Tibial nerve (tissue), 4 donors: Measurements from ENCODE around the gene COL19A1. TPM values are rescaled to one million over a fixed set of nuclear protein-coding genes. Genes with fewer than 3 reads are reported as not detected.
"Not testable (repeated sequence)": the region's sequence is repeated elsewhere in the genome, so short reads cannot be mapped to it uniquely, and the experiment has no call there.

Source experiments
- DNase-seq, 2 donors: peaks; one replicate each; pipeline ENCODE4 v3.0.0-alpha.2; 2019; ENCODE audit warnings: low spot score in 2 of 2
- H3K27ac ChIP-seq, 4 donors: fragments of 200-600 bp; sonication (generic) in 3 of 4; one replicate each; pipeline ENCODE4 v1.5.1; 2017 to 2019; ENCODE audit warnings: mild to moderate bottlenecking in 1 of 4
- H3K27me3 ChIP-seq, 2 donors: fragments of 200-600 bp; sonication (generic) in 1 of 2; one replicate each; pipeline versions ENCODE4 v1.5.1 to v1.6.0; 2017 to 2019
- H3K36me3 ChIP-seq, 3 donors: fragments of 200-600 bp; sonication (generic); one replicate each; pipeline ENCODE4 v1.5.1; 2018 to 2019
- H3K4me1 ChIP-seq, 4 donors: fragments of 200-600 bp; sonication (generic) in 3 of 4; one replicate each; pipeline ENCODE4 v1.5.1; 2017 to 2019
- H3K4me3 ChIP-seq, 4 donors: fragments of 200-600 bp; sonication (generic) in 3 of 4; one replicate each; pipeline ENCODE4 v1.5.1; 2017 to 2019; ENCODE audit warnings: mild to moderate bottlenecking in 1 of 4, moderate library complexity in 1 of 4
- H3K9me3 ChIP-seq, 4 donors: fragments of 200-600 bp; sonication (generic) in 3 of 4; one replicate each; pipeline ENCODE4 v1.5.1; 2017 to 2019
- EP300 ChIP-seq, 2 donors: sonication (generic); formaldehyde crosslinking; IDR thresholded peaks; one replicate each; pipeline ENCODE4 v1.6.1; 2017; ENCODE audit warnings: antibody characterized with exemption in 2 of 2, mild to moderate bottlenecking in 1 of 2
- POLR2A ChIP-seq, 2 donors: fragments of 450-650 bp; IDR thresholded peaks; one replicate each; pipeline ENCODE4 v1.6.1; 2017; ENCODE audit warnings: antibody characterized with exemption in 2 of 2, mild to moderate bottlenecking in 2 of 2, moderate library complexity in 2 of 2
- WGBS, 2 donors: methylation state at CpG; one replicate each; pipeline ENCODE4 v1.1.5; 2018; 5-methylcytosine and 5-hydroxymethylcytosine counted together
- total RNA-seq, 4 donors: library from RNA; depleted of rRNA; stranded (reverse); fragments of >200 nt; gene quantifications; one replicate each; pipeline ENCODE4 v1.1.0, GENCODE V29; 2016
- TF ChIP-seq, protein P1 (sequence below), 5 experiments: fragments of 200-600 bp in 3 of 5; fragments of 450-650 bp in 2 of 5; sonication (generic) in 3 of 5; IDR thresholded peaks; one replicate each; pipeline ENCODE4 v1.5.1; 2016 to 2019; ENCODE audit warnings: antibody characterized with exemption in 5 of 5, mild to moderate bottlenecking in 3 of 5, moderate library complexity in 2 of 5

COL19A1 gene
- total RNA-seq, 4 donors from 2014 or later: under 0.01 to 0.42 TPM; not detected in 2

DNA sequence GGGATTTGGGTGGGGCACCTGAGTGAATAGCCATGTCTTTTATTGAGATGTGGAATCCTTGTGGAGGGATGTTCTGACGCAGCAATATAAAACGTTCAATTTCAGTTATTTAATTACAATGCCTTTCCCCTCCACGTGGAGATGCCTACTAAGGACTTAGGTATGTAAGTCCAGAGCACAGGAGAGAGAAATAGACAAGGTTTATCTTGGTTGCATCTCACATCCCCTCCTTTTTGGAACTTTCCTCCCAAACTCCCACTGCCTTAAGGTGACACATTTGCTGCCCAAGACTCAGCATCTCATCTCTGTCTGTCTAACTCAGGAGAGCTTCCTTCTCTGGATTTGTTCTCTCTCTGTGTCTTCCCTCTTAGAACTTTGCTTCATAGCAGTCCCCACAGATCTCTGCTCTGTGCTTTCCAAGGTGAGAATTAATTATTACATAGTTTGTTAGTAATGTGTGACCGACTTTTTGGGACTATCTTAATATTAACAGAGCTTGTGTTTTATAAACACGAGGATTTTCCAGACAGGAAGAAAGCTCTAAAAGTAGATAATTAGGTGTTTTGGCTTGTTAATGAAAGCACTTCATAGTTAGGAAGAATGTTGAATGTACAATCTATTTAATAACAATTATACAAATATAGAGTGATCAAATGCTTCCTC, 52.6 kb downstream of the COL19A1 start:
- Histone ChIP-seq H3K9me3 (peaks cover 0 to 11% (median 0%) of the 10 kb centered on the region in 4 donors), H3K27ac (no peak overlapping the region), H3K27me3 (no peaks in the 10 kb centered on the region), H3K4me1 (no peaks in the 10 kb centered on the region), H3K4me3 (no peak overlapping the region), H3K36me3 (no peaks in the 10 kb centered on the region)
- TF ChIP-seq, protein P1, sequence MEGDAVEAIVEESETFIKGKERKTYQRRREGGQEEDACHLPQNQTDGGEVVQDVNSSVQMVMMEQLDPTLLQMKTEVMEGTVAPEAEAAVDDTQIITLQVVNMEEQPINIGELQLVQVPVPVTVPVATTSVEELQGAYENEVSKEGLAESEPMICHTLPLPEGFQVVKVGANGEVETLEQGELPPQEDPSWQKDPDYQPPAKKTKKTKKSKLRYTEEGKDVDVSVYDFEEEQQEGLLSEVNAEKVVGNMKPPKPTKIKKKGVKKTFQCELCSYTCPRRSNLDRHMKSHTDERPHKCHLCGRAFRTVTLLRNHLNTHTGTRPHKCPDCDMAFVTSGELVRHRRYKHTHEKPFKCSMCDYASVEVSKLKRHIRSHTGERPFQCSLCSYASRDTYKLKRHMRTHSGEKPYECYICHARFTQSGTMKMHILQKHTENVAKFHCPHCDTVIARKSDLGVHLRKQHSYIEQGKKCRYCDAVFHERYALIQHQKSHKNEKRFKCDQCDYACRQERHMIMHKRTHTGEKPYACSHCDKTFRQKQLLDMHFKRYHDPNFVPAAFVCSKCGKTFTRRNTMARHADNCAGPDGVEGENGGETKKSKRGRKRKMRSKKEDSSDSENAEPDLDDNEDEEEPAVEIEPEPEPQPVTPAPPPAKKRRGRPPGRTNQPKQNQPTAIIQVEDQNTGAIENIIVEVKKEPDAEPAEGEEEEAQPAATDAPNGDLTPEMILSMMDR (IDR thresholded peaks at IDR 0.05): no peak
- TF ChIP-seq POLR2A (IDR thresholded peaks at IDR 0.05): no peak
- TF ChIP-seq EP300 (IDR thresholded peaks at IDR 0.05): no peak
- WGBS, 2 donors: 72 to 74% methylated on average over 5 of the region's 5 CpGs
- no peak for DNase-seq

DNA sequence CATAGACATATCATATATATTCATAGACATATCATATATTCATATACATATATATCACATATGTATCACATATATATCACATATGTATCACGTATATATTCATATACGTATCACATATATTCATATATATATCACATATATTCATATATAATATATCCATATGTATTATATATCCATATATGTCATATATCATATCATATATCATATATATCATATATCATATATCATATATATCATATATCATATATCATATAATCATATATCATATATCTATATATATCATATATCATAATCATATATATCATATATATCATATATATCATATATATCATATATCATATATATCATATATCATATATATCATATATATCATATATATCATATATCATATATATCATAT, 54.7 kb downstream of the COL19A1 start:
- not testable (repeated sequence) for H3K27me3 ChIP-seq, H3K27ac ChIP-seq, H3K4me1 ChIP-seq, DNase-seq, H3K4me3 ChIP-seq, H3K36me3 ChIP-seq
- H3K9me3 ChIP-seq: peaks cover 0 to 16% (median 0%) of the 10 kb centered on the region in 4 donors
- no CpG with 5 or more reads among the region's 2 CpGs for WGBS, 2 donors

GRCh38 chr6:69921611-69922010, 55.3 kb downstream of the COL19A1 start:
- not testable (repeated sequence) for H3K4me3 ChIP-seq, H3K36me3 ChIP-seq, H3K27me3 ChIP-seq, H3K4me1 ChIP-seq, DNase-seq, H3K27ac ChIP-seq
- 97% methylated on average over 22 of the region's 22 CpGs for WGBS, 2 donors
- H3K9me3 ChIP-seq: peaks cover 0 to 21% (median 2%) of the 10 kb centered on the region in 4 donors

GRCh38 chr6:69926745-69927144, 60.4 kb downstream of the COL19A1 start:
- WGBS, 2 donors: 71 to 77% methylated on average over 1 of the region's 1 CpG
- Histone ChIP-seq H3K4me1 (no peaks in the 10 kb centered on the region), H3K27me3 (no peaks in the 10 kb centered on the region), H3K36me3 (no peaks in the 10 kb centered on the region), H3K27ac (no peak overlapping the region), H3K4me3 (no peak overlapping the region), H3K9me3 (peaks cover 0 to 25% (median 6%) of the 10 kb centered on the region in 4 donors)
- DNase-seq: no peak
- TF ChIP-seq, protein P1 (IDR thresholded peaks at IDR 0.05): no peak
- TF ChIP-seq POLR2A (IDR thresholded peaks at IDR 0.05) (no peak), EP300 (IDR thresholded peaks at IDR 0.05) (no peak)

DNA sequence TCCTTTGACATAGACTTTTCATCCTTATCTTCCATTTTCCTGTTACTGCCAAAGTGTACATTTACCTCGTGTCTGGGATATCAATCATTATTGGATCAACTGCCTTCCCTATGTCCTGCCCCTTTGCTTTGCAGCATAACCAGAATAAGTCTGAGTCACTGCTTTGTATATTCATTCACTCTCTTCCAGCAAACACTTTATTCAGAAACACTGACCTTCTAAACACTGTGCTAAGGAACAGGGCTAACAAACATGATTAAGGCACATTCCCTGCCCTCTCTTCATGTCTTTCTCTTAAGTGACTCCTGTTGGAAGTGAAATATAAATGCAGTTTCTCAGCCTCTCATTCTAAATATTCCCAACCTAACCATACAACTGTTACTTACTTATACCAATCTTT, 66.9 kb downstream of the COL19A1 start:
- Histone ChIP-seq H3K36me3 (no peaks in the 10 kb centered on the region), H3K27ac (no peak overlapping the region), H3K9me3 (no peaks in the 10 kb centered on the region), H3K27me3 (no peaks in the 10 kb centered on the region), H3K4me3 (no peak overlapping the region), H3K4me1 (no peaks in the 10 kb centered on the region)
- no peak for DNase-seq
- 21 to 28% methylated on average over 1 of the region's 1 CpG for WGBS, 2 donors
- no peak for TF ChIP-seq POLR2A (IDR thresholded peaks at IDR 0.05)

- Histone ChIP-seq H3K4me3 (no peak overlapping the region), H3K4me1 (no peaks in the 10 kb centered on the region), H3K27me3 (no peaks in the 10 kb centered on the region), H3K36me3 (no peaks in the 10 kb centered on the region), H3K9me3 (no peaks in the 10 kb centered on the region), H3K27ac (no peak overlapping the region)
- 77 to 79% methylated on average over 1 of the region's 1 CpG for WGBS, 2 donors
- DNase-seq: no peak
- TF ChIP-seq POLR2A (IDR thresholded peaks at IDR 0.05) (no peak), EP300 (IDR thresholded peaks at IDR 0.05) (no peak)
- TF ChIP-seq, protein P1 (IDR thresholded peaks at IDR 0.05): no peak
These were observed 68.7 kb downstream of the COL19A1 start for GRCh38 chr6:69935079-69935478.
